Measurements from ENCODE around the gene PCYT1B. TPM values are rescaled to one million over a fixed set of nuclear protein-coding genes. Genes with fewer than 3 reads are reported as not detected.

The PCYT1B gene
- total RNA-seq, 2 experiments from 2014 or later, result not detected

- H3K4me3 ChIP-seq (ENCODE audit: low read length), result no peak overlapping the region
- ChIA-PET CTCF (interaction anchor here (1.1 kb wide), 1 partner anchor 11 kb away, joined by 3 read pairs; no protein-coding TSS in a partner anchor), POLR2A (no interaction called here)
- DNase-seq (no peak), ATAC-seq (ENCODE audit: poor library complexity) (no peak)
- Mint-ChIP-seq H3K36me3 (ENCODE audit: low read depth) (no peaks in the 10 kb centered on the region), H3K27me3 (peaks cover 11% of the 10 kb centered on the region), H3K4me3 (no peak overlapping the region), H3K9me3 (no peaks in the 10 kb centered on the region), H3K4me1 (ENCODE audit: low read depth) (peaks cover 16% of the 10 kb centered on the region), H3K27ac (no peak overlapping the region)
- H3K9me3 ChIP-seq (ENCODE audit: control insufficient read depth in 1 of 2, insufficient read depth in 1 of 2, low read length in 2 of 2), result no peaks in the 10 kb centered on the region
- no peak overlapping the region for H3K27ac ChIP-seq (ENCODE audit: low read depth in 1 of 2, low read length in 2 of 2)
- TF ChIP-seq CTCF (IDR thresholded peaks at IDR 0.05), result no peak
- peaks cover 13% of the 10 kb centered on the region for H3K4me1 ChIP-seq (ENCODE audit: insufficient read depth, low read length)
- no peaks in the 10 kb centered on the region for H3K36me3 ChIP-seq (ENCODE audit: insufficient read depth, low read length)
- intact Hi-C loops (cut with DNase I, micrococcal nuclease), result no loop called here
- H3K27me3 ChIP-seq (ENCODE audit: control insufficient read depth in 1 of 2, insufficient read depth in 2 of 2, low read length in 2 of 2), result peaks cover 0 to 3% of the 10 kb centered on the region in 2 experiments
Measured at GRCh38 chrX:24643116-24643515, 4.0 kb downstream of the PCYT1B start.

GRCh38 chrX:24629701-24630100 is 17.4 kb downstream of the PCYT1B start:
- H3K4me3 Mint-ChIP-seq, result no peak overlapping the region
- no peaks in the 10 kb centered on the region for H3K27me3 Mint-ChIP-seq
- H3K9me3 ChIP-seq (ENCODE audit: control insufficient read depth in 1 of 2, insufficient read depth in 1 of 2, low read length in 2 of 2), result no peaks in the 10 kb centered on the region
- H3K36me3 ChIP-seq (ENCODE audit: insufficient read depth, low read length), result no peaks in the 10 kb centered on the region
- no peaks in the 10 kb centered on the region for H3K36me3 Mint-ChIP-seq (ENCODE audit: low read depth)
- no peak overlapping the region for H3K4me3 ChIP-seq (ENCODE audit: low read length)
- no peaks in the 10 kb centered on the region for H3K27me3 ChIP-seq (ENCODE audit: control insufficient read depth in 1 of 2, insufficient read depth in 2 of 2, low read length in 2 of 2)
- ChIA-PET CTCF (interaction anchor here (1.2 kb wide), 1 partner anchor 9 kb away, joined by 4 read pairs; no protein-coding TSS in a partner anchor), POLR2A (no interaction called here)
- no peak overlapping the region for H3K27ac Mint-ChIP-seq
- no peaks in the 10 kb centered on the region for H3K4me1 Mint-ChIP-seq (ENCODE audit: low read depth)
- ATAC-seq (ENCODE audit: poor library complexity), result no peak
- no peak overlapping the region for H3K27ac ChIP-seq (ENCODE audit: low read depth in 1 of 2, low read length in 2 of 2)
- no peaks in the 10 kb centered on the region for H3K9me3 Mint-ChIP-seq
- TF ChIP-seq CTCF (IDR thresholded peaks at IDR 0.05), result no peak
- no peak for DNase-seq
- no peaks in the 10 kb centered on the region for H3K4me1 ChIP-seq (ENCODE audit: insufficient read depth, low read length)
- intact Hi-C loops (cut with DNase I, micrococcal nuclease), result no loop called here

GRCh38 chrX:24619647-24620046 is 27.5 kb downstream of the PCYT1B start:
- no peak for DNase-seq
- Mint-ChIP-seq H3K27me3 (no peaks in the 10 kb centered on the region), H3K36me3 (ENCODE audit: low read depth) (no peaks in the 10 kb centered on the region), H3K9me3 (no peaks in the 10 kb centered on the region), H3K4me3 (no peak overlapping the region), H3K4me1 (ENCODE audit: low read depth) (no peaks in the 10 kb centered on the region), H3K27ac (no peak overlapping the region)
- Histone ChIP-seq H3K4me3 (ENCODE audit: low read length) (no peak overlapping the region), H3K4me1 (ENCODE audit: insufficient read depth, low read length) (no peaks in the 10 kb centered on the region), H3K9me3 (ENCODE audit: control insufficient read depth in 1 of 2, insufficient read depth in 1 of 2, low read length in 2 of 2) (no peaks in the 10 kb centered on the region), H3K36me3 (ENCODE audit: insufficient read depth, low read length) (no peaks in the 10 kb centered on the region), H3K27me3 (ENCODE audit: control insufficient read depth in 1 of 2, insufficient read depth in 2 of 2, low read length in 2 of 2) (no peaks in the 10 kb centered on the region), H3K27ac (ENCODE audit: low read depth in 1 of 2, low read length in 2 of 2) (no peak overlapping the region)
- no peak for ATAC-seq (ENCODE audit: poor library complexity)
- intact Hi-C loops (cut with DNase I, micrococcal nuclease), result no loop called here
- POLR2A ChIA-PET, result no interaction called here
- CTCF ChIA-PET, result no interaction called here
- no peak for TF ChIP-seq CTCF (IDR thresholded peaks at IDR 0.05)
